GM10248 (cell line): Measurements from ENCODE around the gene FMNL2.

ENCODE experiments used
- CTCF ChIA-PET: fragments of 300-600 bp; sonication (Branson Sonifier 250); formaldehyde crosslinking; extraction: SDS; loops from one replicate; lab custom pipeline; 2021; ENCODE audit warnings: antibody characterized with exemption; lab: Yijun Ruan, JAX
- POLR2A ChIA-PET: fragments of 350-650 bp; sonication (Branson Sonifier 250); formaldehyde crosslinking; extraction: SDS; loops from one replicate; lab custom pipeline; 2020; ENCODE audit warnings: antibody characterized with exemption; lab: Yijun Ruan, JAX
- DNase-seq: peaks from one replicate; pipeline ENCODE4 v3.0.0; 2012; ENCODE audit errors: extremely low spot score
- CTCF ChIP-seq: IDR thresholded peaks from 2 replicates; pipeline ENCODE4 v1.5.1; 2012; ENCODE audit warnings: mild to moderate bottlenecking, low read depth; ENCODE audit errors: extremely low read depth, missing control alignments, control extremely low read depth

The FMNL2 gene

GRCh38 chr2:152336854-152337510 lies 2.0 kb downstream of the FMNL2 start:
- no peak for DNase-seq
- POLR2A ChIA-PET, result no interaction called here
- no peak for TF ChIP-seq CTCF
- CTCF ChIA-PET, result interaction anchor here (1.4 to 1.9 kb wide), 4 partner anchors 11 to 299 kb away, joined by 4 to 5 read pairs (median 4); no protein-coding TSS in a partner anchor

- ChIA-PET POLR2A (no interaction called here), CTCF (interaction anchor here (1.4 to 1.9 kb wide), 2 partner anchors 10 to 12 kb away, joined by 4 read pairs; no protein-coding TSS in a partner anchor)
- TF ChIP-seq CTCF, result no peak
- no peak for DNase-seq
Observed at GRCh38 chr2:152337511-152337903, 2.5 kb downstream of the FMNL2 start.

GRCh38 chr2:152339556-152340286 lies 4.7 kb downstream of the FMNL2 start:
- no peak for TF ChIP-seq CTCF
- ChIA-PET POLR2A (no interaction called here), CTCF (interaction anchor here (0.9 kb wide), 1 partner anchor 44 kb away, joined by 3 read pairs; no protein-coding TSS in a partner anchor)
- no peak for DNase-seq

GRCh38 chr2:152342259-152343046 lies 7.5 kb downstream of the FMNL2 start:
- no peak for TF ChIP-seq CTCF
- POLR2A ChIA-PET, result no interaction called here
- DNase-seq, result no peak
- CTCF ChIA-PET, result interaction anchor here (1.0 to 1.5 kb wide), 3 partner anchors 10 to 285 kb away, joined by 3 to 6 read pairs (median 5); partner anchors contain the start of gene STAM2

GRCh38 chr2:152343426-152343825 lies 8.5 kb downstream of the FMNL2 start:
- POLR2A ChIA-PET, result no interaction called here
- no peak for TF ChIP-seq CTCF
- DNase-seq, result no peak
- CTCF ChIA-PET, result interaction anchor here (1.1 kb wide), 1 partner anchor 293 kb away, joined by 5 read pairs; no protein-coding TSS in a partner anchor
